Liver (tissue), 9 donors: ENCODE measurements around the gene EPB41L2. TPM values are rescaled to one million over a fixed set of nuclear protein-coding genes. Genes with fewer than 3 reads are reported as not detected.

Experiments used
- DNase-seq: peaks from one replicate; pipeline ENCODE4 v3.0.0-alpha.2; 2017; ENCODE audit warnings: low spot score
- H3K27ac ChIP-seq, 2 donors: one replicate each; pipeline ENCODE4 v1.7.0; 2013; ENCODE audit warnings: inconsistent platforms in 2 of 2, low read length in 2 of 2, control low read depth in 1 of 2, low read depth in 1 of 2, mild to moderate bottlenecking in 1 of 2
- H3K27me3 ChIP-seq, 4 donors: one replicate each; pipeline versions ENCODE4 v1.6.1 to v1.7.0; 2013; ENCODE audit warnings: low read length in 3 of 4, inconsistent platforms in 1 of 4, mild to moderate bottlenecking in 1 of 4, moderate library complexity in 1 of 4; ENCODE audit not compliant: control insufficient read depth in 4 of 4, insufficient read depth in 4 of 4
- H3K36me3 ChIP-seq, 4 donors: one replicate each; pipeline versions ENCODE4 v1.6.1 to v1.7.0; 2013; ENCODE audit warnings: low read length in 3 of 4, mild to moderate bottlenecking in 3 of 4, low read depth in 1 of 4, moderate library complexity in 1 of 4; ENCODE audit not compliant: control insufficient read depth in 4 of 4, insufficient read depth in 3 of 4
- H3K4me1 ChIP-seq, 4 donors: one replicate each; pipeline versions ENCODE4 v1.6.1 to v1.7.0; 2013; ENCODE audit warnings: low read length in 3 of 4, mild to moderate bottlenecking in 3 of 4, moderate library complexity in 1 of 4; ENCODE audit not compliant: control insufficient read depth in 4 of 4, insufficient read depth in 4 of 4
- H3K4me3 ChIP-seq, 3 donors: one replicate each; pipeline versions ENCODE4 v1.6.1 to v1.7.0; 2013; ENCODE audit warnings: low read length in 3 of 3, control low read depth in 1 of 3, low read depth in 1 of 3, mild to moderate bottlenecking in 1 of 3
- H3K9ac ChIP-seq, 2 donors: one replicate each; pipeline ENCODE4 v1.7.0; 2013; ENCODE audit warnings: low read length in 2 of 2, mild to moderate bottlenecking in 2 of 2, moderate library complexity in 2 of 2, control low read depth in 1 of 2, low read depth in 1 of 2
- H3K9me3 ChIP-seq, 4 donors: one replicate each; pipeline versions ENCODE4 v1.6.1 to v1.7.0; 2013; ENCODE audit warnings: low read length in 3 of 4; ENCODE audit not compliant: control insufficient read depth in 4 of 4
- CTCF ChIP-seq: fragments of 150-350 bp; IDR thresholded peaks from 2 replicates; pipeline ENCODE4 v1.5.1; 2017; ENCODE audit warnings: improper control_type of control experiment, low read depth, low read length; ENCODE audit not compliant: missing input control
- EGR1 ChIP-seq, 2 donors: IDR thresholded peaks; 2 replicates each; pipeline ENCODE4 v1.6.1; 2016 to 2018; ENCODE audit warnings: antibody characterized with exemption in 2 of 2, low read depth in 2 of 2
- FOXA1 ChIP-seq: IDR thresholded peaks from 2 replicates; pipeline ENCODE4 v1.6.1; 2016; ENCODE audit warnings: antibody characterized with exemption
- FOXA2 ChIP-seq: IDR thresholded peaks from 2 replicates; pipeline ENCODE4 v1.6.1; 2016; ENCODE audit warnings: antibody characterized with exemption
- GABPA ChIP-seq, 2 donors: IDR thresholded peaks in 1 of 2; conservative IDR thresholded peaks in 1 of 2; 2 replicates each; pipeline ENCODE4 v1.6.1; 2016; ENCODE audit warnings: antibody characterized with exemption in 2 of 2, mild to moderate bottlenecking in 1 of 2, moderate library complexity in 1 of 2
- HNF4A ChIP-seq, 2 donors: conservative IDR thresholded peaks; 2 replicates each; pipeline ENCODE4 v1.6.1; 2016; ENCODE audit warnings: antibody characterized with exemption in 2 of 2, mild to moderate bottlenecking in 2 of 2
- JUND ChIP-seq, 2 donors: IDR thresholded peaks; 2 replicates each; pipeline ENCODE4 v1.6.1; 2016; ENCODE audit warnings: antibody characterized with exemption in 2 of 2
- NR2F2 ChIP-seq: IDR thresholded peaks from 2 replicates; pipeline ENCODE4 v1.6.1; 2016; ENCODE audit warnings: antibody characterized with exemption
- RAD21 ChIP-seq, 2 donors: IDR thresholded peaks; 2 replicates each; pipeline ENCODE4 v1.6.1; 2016; ENCODE audit warnings: antibody characterized with exemption in 2 of 2, mild to moderate bottlenecking in 2 of 2
- REST ChIP-seq: IDR thresholded peaks from 2 replicates; pipeline ENCODE4 v1.6.1; 2016; ENCODE audit warnings: antibody characterized with exemption, mild to moderate bottlenecking
- RXRA ChIP-seq, 2 donors: IDR thresholded peaks; 2 replicates each; pipeline ENCODE4 v1.6.1; 2017 to 2018; ENCODE audit warnings: antibody characterized with exemption in 2 of 2, mild to moderate bottlenecking in 1 of 2
- SP1 ChIP-seq: IDR thresholded peaks from 2 replicates; pipeline ENCODE4 v1.6.1; 2018; ENCODE audit warnings: antibody characterized with exemption, mild to moderate bottlenecking
- TAF1 ChIP-seq: conservative IDR thresholded peaks from 2 replicates; pipeline ENCODE4 v1.6.1; 2016; ENCODE audit warnings: antibody characterized with exemption, mild to moderate bottlenecking
- ZBTB33 ChIP-seq: IDR thresholded peaks from 2 replicates; pipeline ENCODE4 v1.6.1; 2016; ENCODE audit warnings: antibody characterized with exemption
- WGBS: extraction: QIAGEN DNeasy Blood & Tissue Kit; methylation state at CpG from one replicate; pipeline ENCODE4 v1.1.7; 2013; 5-methylcytosine and 5-hydroxymethylcytosine counted together
- polyA plus RNA-seq, 2 donors: library from polyadenylated mRNA; stranded (reverse) in 1 of 2; unstranded in 1 of 2; fragments of 200-250 nt in 1 of 2; fragments of >200 nt in 1 of 2; fragmentation: Nextera tagmentation in 1 of 2; extraction: Ambion mirVana in 1 of 2; gene quantifications; one replicate each; pipeline versions ENCODE4 v1.2.1 to v1.2.3, GENCODE V29; 2013 to 2015
- total RNA-seq, 2 donors: library from RNA; depleted of rRNA; stranded (reverse); fragments of >200 nt; gene quantifications; one replicate each; pipeline ENCODE4 v1.2.3, GENCODE V29; 2014
- donor health status: healthy.
- donor health status: healthy.
- donor health status: healthy.
- donor health status: healthy.
- donor health status: healthy.

EPB41L2 gene
- total and polyA plus RNA-seq, 4 donors: 10.0 to 43.3 (median 18.7) TPM

GRCh38 chr6:130971504-130971903 lies 91.5 kb downstream of the EPB41L2 start (continued):
- TF ChIP-seq CTCF: no peak
- TF ChIP-seq ZBTB33: no peak
- TF ChIP-seq FOXA2: no peak
- TF ChIP-seq RXRA (IDR thresholded peaks at IDR 0.05): no peak
- no peak for TF ChIP-seq EGR1 (IDR thresholded peaks at IDR 0.05; ENCODE audit: low read depth in 2 of 2)

- Histone ChIP-seq H3K9ac (no peak overlapping the region), H3K27ac (no peak overlapping the region), H3K4me1 (peaks cover 0 to 5% (median 0%) of the 10 kb centered on the region in 4 donors), H3K27me3 (no peaks in the 10 kb centered on the region), H3K36me3 (no peaks in the 10 kb centered on the region), H3K4me3 (no peak overlapping the region), H3K9me3 (no peaks in the 10 kb centered on the region)
- TF ChIP-seq JUND (IDR thresholded peaks at IDR 0.05): no peak
- TF ChIP-seq FOXA2: no peak
- no peak for TF ChIP-seq CTCF
- WGBS: 93% methylated on average over 9 of the region's 9 CpGs
- DNase-seq: no peak
Observed at GRCh38 chr6:130970839-130971410, 92.1 kb downstream of the EPB41L2 start.

- DNase-seq: no peak
- Histone ChIP-seq H3K4me3 (peak overlapping the region in 1 of 3 donors; percentile 24), H3K27me3 (no peaks in the 10 kb centered on the region), H3K36me3 (no peaks in the 10 kb centered on the region), H3K27ac (peak overlapping the region in 1 of 2 donors; percentile 49), H3K9me3 (no peaks in the 10 kb centered on the region), H3K9ac (no peak overlapping the region), H3K4me1 (peaks cover 0 to 5% (median 0%) of the 10 kb centered on the region in 4 donors)
- 40% methylated on average over 8 of the region's 8 CpGs for WGBS
- TF ChIP-seq JUND (IDR thresholded peaks at IDR 0.05) (no peak), HNF4A (conservative IDR thresholded peaks at IDR 0.05) (no peak), TAF1 (no peak), GABPA (IDR thresholded peaks at IDR 0.05 in 1 of 2, conservative IDR thresholded peaks at IDR 0.05 in 1 of 2) (no peak), REST (peak; percentile 70), NR2F2 (peak; percentile 48), EGR1 (IDR thresholded peaks at IDR 0.05; ENCODE audit: low read depth in 2 of 2) (no peak), RAD21 (IDR thresholded peaks at IDR 0.05) (peak; percentile 16 to 44), CTCF (no peak), SP1 (peak; percentile 7), FOXA1 (no peak)
Observed at GRCh38 chr6:130969791-130970491, 93.1 kb downstream of the EPB41L2 start.
